Fibroblast of lung (primary cell): ENCODE results near the gene SH3D19. TPM values are rescaled to one million over a fixed set of nuclear protein-coding genes. Genes with fewer than 3 reads are reported as not detected.
A peak's percentile ranks its signal among the peaks of the same experiment; 100 is the strongest.

Experiments used
- DNase-seq, 2 donors: peaks; one replicate each; pipeline versions ENCODE4 v3.0.0 to v3.0.0-alpha.2; 2010; ENCODE audit warnings: low read depth in 2 of 2
- H2AFZ ChIP-seq: 2 replicates; pipeline ENCODE4 v1.5.1; 2012; ENCODE audit warnings: low read length, control low read depth, inconsistent platforms
- H3K27ac ChIP-seq: 2 replicates; pipeline ENCODE4 v1.5.1; 2011; ENCODE audit warnings: low read length, control low read depth; ENCODE audit not compliant: insufficient read depth
- H3K27me3 ChIP-seq: 2 replicates; pipeline ENCODE4 v1.5.1; 2011; ENCODE audit warnings: mild to moderate bottlenecking, low read length; ENCODE audit not compliant: control insufficient read depth, insufficient read depth
- H3K36me3 ChIP-seq: 2 replicates; pipeline ENCODE4 v1.5.1; 2011; ENCODE audit warnings: low read length; ENCODE audit not compliant: control insufficient read depth, insufficient read depth
- H3K4me1 ChIP-seq: 2 replicates; pipeline ENCODE4 v1.5.1; 2011; ENCODE audit warnings: low read length; ENCODE audit not compliant: control insufficient read depth, insufficient read depth; ENCODE audit errors: extremely low read depth
- H3K4me2 ChIP-seq: 2 replicates; pipeline ENCODE4 v1.5.1; 2011; ENCODE audit warnings: low read length, control low read depth; ENCODE audit not compliant: insufficient read depth; ENCODE audit errors: extremely low read depth
- H3K4me3 ChIP-seq, 4 experiments: fragments of 200-600 bp in 1 of 4; sonication (generic) in 1 of 4; replicated peaks in 1 of 4; 2 replicates each; pipeline ENCODE4 v1.5.1; 2011 to 2016; ENCODE audit warnings: low read length in 4 of 4, low read depth in 3 of 4, mild to moderate bottlenecking in 3 of 4, control low read depth in 2 of 4, inconsistent platforms in 1 of 4, mixed read lengths in 1 of 4; ENCODE audit not compliant: insufficient read depth in 1 of 4; ENCODE audit errors: control extremely low read depth in 1 of 4
- H3K79me2 ChIP-seq: 2 replicates; pipeline ENCODE4 v1.5.1; 2012; ENCODE audit warnings: mild to moderate bottlenecking, low read length, inconsistent platforms; ENCODE audit not compliant: control insufficient read depth, insufficient read depth
- H3K9ac ChIP-seq: 2 replicates; pipeline ENCODE4 v1.5.1; 2011; ENCODE audit warnings: mild to moderate bottlenecking, low read length, control low read depth; ENCODE audit not compliant: insufficient read depth
- H3K9me3 ChIP-seq: 2 replicates; pipeline ENCODE4 v1.5.1; 2012; ENCODE audit warnings: low read depth, low read length; ENCODE audit not compliant: control insufficient read depth, insufficient read depth
- H4K20me1 ChIP-seq: 2 replicates; pipeline ENCODE4 v1.5.1; 2011; ENCODE audit warnings: low read length; ENCODE audit not compliant: control insufficient read depth, insufficient read depth; ENCODE audit errors: extremely low read depth
- CTCF ChIP-seq, 2 donors: IDR thresholded peaks in 1 of 2; conservative IDR thresholded peaks in 1 of 2; 1 replicate in 1 of 2; 2 replicates in 1 of 2; pipeline ENCODE4 v1.5.1; 2011 to 2012; ENCODE audit warnings: low read length in 2 of 2, control low read depth in 1 of 2, inconsistent platforms in 1 of 2, low read depth in 1 of 2, mild to moderate bottlenecking in 1 of 2
- EZH2 ChIP-seq: IDR thresholded peaks from 2 replicates; pipeline ENCODE4 v1.5.1; 2012; ENCODE audit warnings: low read length, control low read depth, mild to moderate bottlenecking; ENCODE audit errors: missing control alignments
- polyA plus RNA-seq, 2 donors: library from polyadenylated mRNA; depleted of rRNA in 1 of 2; stranded (reverse) in 1 of 2; unstranded in 1 of 2; fragments of >200 nt; gene quantifications; 2 replicates each; pipeline ENCODE4 v1.2.1, GENCODE V29; 2011 to 2012; ENCODE audit warnings: missing spikeins in 1 of 2
- total RNA-seq: library from RNA; depleted of rRNA; stranded (reverse); fragments of >200 nt; gene quantifications from 2 replicates; pipeline ENCODE4 v1.2.1, GENCODE V29; 2014

The SH3D19 gene
- total and polyA plus RNA-seq, 2 donors (not counting 1 experiment from before 2014, with no cell fraction given): 31.4 to 41.3 TPM

- no peak overlapping the region for H2AFZ ChIP-seq
- H3K27ac ChIP-seq: no peak overlapping the region
Measured at GRCh38 chr4:151315212-151315886, 10.1 kb downstream of the SH3D19 start.

GRCh38 chr4:151314479-151314878, 10.9 kb downstream of the SH3D19 start:
- no peak overlapping the region for H2AFZ ChIP-seq
- no peaks in the 10 kb centered on the region for H3K4me1 ChIP-seq
- no peak overlapping the region for H3K4me3 ChIP-seq
- no peaks in the 10 kb centered on the region for H4K20me1 ChIP-seq
- no peak overlapping the region for H3K9ac ChIP-seq
- H3K27ac ChIP-seq: no peak overlapping the region
- H3K36me3 ChIP-seq: no peaks in the 10 kb centered on the region
- no peaks in the 10 kb centered on the region for H3K79me2 ChIP-seq
- no peaks in the 10 kb centered on the region for H3K9me3 ChIP-seq
- no peak for DNase-seq
- H3K27me3 ChIP-seq: no peaks in the 10 kb centered on the region
- no peak for TF ChIP-seq EZH2
- no peak for TF ChIP-seq CTCF (conservative IDR thresholded peaks at IDR 0.05 in 1 of 2, IDR thresholded peaks at IDR 0.05 in 1 of 2; ENCODE audit: low read depth in 1 of 2, low read length in 2 of 2)
- H3K4me2 ChIP-seq: no peak overlapping the region

More at GRCh38 chr4:151315212-151315886, 10.1 kb downstream of the SH3D19 start:
- no peaks in the 10 kb centered on the region for H3K9me3 ChIP-seq
- no peaks in the 10 kb centered on the region for H3K79me2 ChIP-seq
- H4K20me1 ChIP-seq: no peaks in the 10 kb centered on the region
- H3K27me3 ChIP-seq: no peaks in the 10 kb centered on the region
- no peak overlapping the region for H3K4me3 ChIP-seq
- peak in 1 of 2 donors; percentile 72 for DNase-seq
- no peak overlapping the region for H3K9ac ChIP-seq
- TF ChIP-seq EZH2 (no peak), CTCF (conservative IDR thresholded peaks at IDR 0.05 in 1 of 2, IDR thresholded peaks at IDR 0.05 in 1 of 2; ENCODE audit: low read depth in 1 of 2, low read length in 2 of 2) (no peak)
- H3K36me3 ChIP-seq: no peaks in the 10 kb centered on the region
- H3K4me2 ChIP-seq: no peak overlapping the region
- no peaks in the 10 kb centered on the region for H3K4me1 ChIP-seq

GRCh38 chr4:151314010-151314355, 11.4 kb downstream of the SH3D19 start:
- TF ChIP-seq CTCF (conservative IDR thresholded peaks at IDR 0.05 in 1 of 2, IDR thresholded peaks at IDR 0.05 in 1 of 2; ENCODE audit: low read depth in 1 of 2, low read length in 2 of 2) (no peak), EZH2 (no peak)
- no peak overlapping the region for H3K27ac ChIP-seq
- H3K36me3 ChIP-seq: no peaks in the 10 kb centered on the region
- DNase-seq: no peak
- H3K9me3 ChIP-seq: no peaks in the 10 kb centered on the region
- no peaks in the 10 kb centered on the region for H4K20me1 ChIP-seq
- H3K9ac ChIP-seq: no peak overlapping the region
- H3K4me2 ChIP-seq: no peak overlapping the region
- H3K79me2 ChIP-seq: no peaks in the 10 kb centered on the region
- no peak overlapping the region for H3K4me3 ChIP-seq
- no peaks in the 10 kb centered on the region for H3K4me1 ChIP-seq
- no peaks in the 10 kb centered on the region for H3K27me3 ChIP-seq
- H2AFZ ChIP-seq: no peak overlapping the region
